Measurements from ENCODE around the gene DEFB123.
"Not testable (repeated sequence)": the region's sequence is repeated elsewhere in the genome, so short reads cannot be mapped to it uniquely, and the experiment has no call there.

The DEFB123 gene

DNA sequence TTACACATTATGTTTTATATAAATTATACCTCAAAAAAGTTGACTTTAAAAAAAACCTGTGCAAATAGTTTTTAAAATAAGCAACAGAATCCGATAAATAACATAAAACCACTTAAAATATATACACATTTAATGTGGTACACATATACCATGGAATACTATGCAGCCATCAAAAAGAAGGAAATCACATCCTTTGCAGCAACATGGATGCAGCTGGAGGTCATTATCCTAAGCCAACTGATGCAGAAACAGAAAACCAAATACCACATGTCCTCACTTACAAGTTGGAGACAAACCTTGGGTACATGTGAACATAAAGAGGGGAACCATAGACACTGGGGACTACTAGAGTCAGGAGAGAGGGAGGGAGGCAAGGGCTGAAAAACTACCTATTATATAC lies 30.4 kb upstream of the DEFB123 start:
- no peak for DNase-seq (ENCODE audit: low read depth)
- no peak overlapping the region for H3K4me3 ChIP-seq (ENCODE audit: low read depth, low read length)
- TF ChIP-seq POLR2A (IDR thresholded peaks at IDR 0.05; ENCODE audit: extremely low read depth, insufficient read length) (no peak), MYC (IDR thresholded peaks at IDR 0.05; ENCODE audit: low read depth, low read length) (no peak)
- TF ChIP-seq, protein P1, sequence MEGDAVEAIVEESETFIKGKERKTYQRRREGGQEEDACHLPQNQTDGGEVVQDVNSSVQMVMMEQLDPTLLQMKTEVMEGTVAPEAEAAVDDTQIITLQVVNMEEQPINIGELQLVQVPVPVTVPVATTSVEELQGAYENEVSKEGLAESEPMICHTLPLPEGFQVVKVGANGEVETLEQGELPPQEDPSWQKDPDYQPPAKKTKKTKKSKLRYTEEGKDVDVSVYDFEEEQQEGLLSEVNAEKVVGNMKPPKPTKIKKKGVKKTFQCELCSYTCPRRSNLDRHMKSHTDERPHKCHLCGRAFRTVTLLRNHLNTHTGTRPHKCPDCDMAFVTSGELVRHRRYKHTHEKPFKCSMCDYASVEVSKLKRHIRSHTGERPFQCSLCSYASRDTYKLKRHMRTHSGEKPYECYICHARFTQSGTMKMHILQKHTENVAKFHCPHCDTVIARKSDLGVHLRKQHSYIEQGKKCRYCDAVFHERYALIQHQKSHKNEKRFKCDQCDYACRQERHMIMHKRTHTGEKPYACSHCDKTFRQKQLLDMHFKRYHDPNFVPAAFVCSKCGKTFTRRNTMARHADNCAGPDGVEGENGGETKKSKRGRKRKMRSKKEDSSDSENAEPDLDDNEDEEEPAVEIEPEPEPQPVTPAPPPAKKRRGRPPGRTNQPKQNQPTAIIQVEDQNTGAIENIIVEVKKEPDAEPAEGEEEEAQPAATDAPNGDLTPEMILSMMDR (IDR thresholded peaks at IDR 0.05; ENCODE audit: low read depth, low read length) = no peak
- TF ChIP-seq, protein P2, sequence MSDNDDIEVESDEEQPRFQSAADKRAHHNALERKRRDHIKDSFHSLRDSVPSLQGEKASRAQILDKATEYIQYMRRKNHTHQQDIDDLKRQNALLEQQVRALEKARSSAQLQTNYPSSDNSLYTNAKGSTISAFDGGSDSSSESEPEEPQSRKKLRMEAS (IDR thresholded peaks at IDR 0.05; ENCODE audit: low read depth, low read length) = no peak

DNA sequence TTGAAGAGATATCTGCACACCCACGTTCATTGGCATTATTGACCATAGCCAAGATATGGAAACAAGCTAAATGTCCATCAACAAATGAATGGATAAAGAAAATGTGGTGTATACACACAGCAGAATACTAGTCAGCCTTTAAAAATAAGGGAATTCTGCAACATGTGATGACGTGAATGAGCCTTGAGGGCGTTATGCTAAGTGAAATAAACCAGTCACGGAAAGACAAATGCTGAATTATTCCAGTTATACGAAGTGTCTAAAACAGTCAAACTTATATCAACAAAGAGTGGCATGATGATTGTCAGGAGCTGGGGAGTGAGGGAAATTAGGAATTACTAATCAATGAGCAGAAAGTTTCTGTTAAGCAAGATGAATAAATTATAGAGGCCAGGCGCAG lies 26.1 kb upstream of the DEFB123 start:
- no peak for DNase-seq (ENCODE audit: low read depth)
- H3K4me3 ChIP-seq (ENCODE audit: low read depth, low read length) = no peak overlapping the region
- TF ChIP-seq POLR2A (IDR thresholded peaks at IDR 0.05; ENCODE audit: extremely low read depth, insufficient read length) = no peak
- TF ChIP-seq, protein P1 (IDR thresholded peaks at IDR 0.05; ENCODE audit: low read depth, low read length) = no peak
- TF ChIP-seq, protein P2 (IDR thresholded peaks at IDR 0.05; ENCODE audit: low read depth, low read length) = no peak
- no peak for TF ChIP-seq MYC (IDR thresholded peaks at IDR 0.05; ENCODE audit: low read depth, low read length)

DNA sequence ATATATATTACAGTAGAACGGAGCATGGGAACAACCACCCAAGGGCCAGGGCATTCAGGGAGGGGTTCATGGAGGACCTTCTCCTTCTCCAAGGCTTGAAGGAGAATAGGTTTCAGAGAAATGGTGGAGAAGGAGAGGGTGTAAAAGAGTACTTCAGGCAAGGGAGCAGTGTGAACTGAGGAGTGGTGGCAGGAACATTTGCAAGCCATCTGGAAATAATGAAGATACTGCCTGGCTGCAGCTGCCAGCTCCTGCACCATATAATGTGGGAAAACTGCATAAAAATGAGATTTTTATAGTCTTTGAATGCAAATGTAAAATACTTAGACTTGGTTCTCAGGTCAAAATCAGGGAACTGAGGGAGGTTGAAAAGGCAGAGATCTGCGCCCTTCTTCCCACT lies 24.8 kb upstream of the DEFB123 start:
- H3K4me3 ChIP-seq (ENCODE audit: low read depth, low read length) = no peak overlapping the region
- no peak for DNase-seq (ENCODE audit: low read depth)
- TF ChIP-seq POLR2A (IDR thresholded peaks at IDR 0.05; ENCODE audit: extremely low read depth, insufficient read length) = no peak
- TF ChIP-seq, protein P1 (IDR thresholded peaks at IDR 0.05; ENCODE audit: low read depth, low read length) = no peak
- TF ChIP-seq MYC (IDR thresholded peaks at IDR 0.05; ENCODE audit: low read depth, low read length) = no peak
- TF ChIP-seq, protein P2 (IDR thresholded peaks at IDR 0.05; ENCODE audit: low read depth, low read length) = no peak

DNA sequence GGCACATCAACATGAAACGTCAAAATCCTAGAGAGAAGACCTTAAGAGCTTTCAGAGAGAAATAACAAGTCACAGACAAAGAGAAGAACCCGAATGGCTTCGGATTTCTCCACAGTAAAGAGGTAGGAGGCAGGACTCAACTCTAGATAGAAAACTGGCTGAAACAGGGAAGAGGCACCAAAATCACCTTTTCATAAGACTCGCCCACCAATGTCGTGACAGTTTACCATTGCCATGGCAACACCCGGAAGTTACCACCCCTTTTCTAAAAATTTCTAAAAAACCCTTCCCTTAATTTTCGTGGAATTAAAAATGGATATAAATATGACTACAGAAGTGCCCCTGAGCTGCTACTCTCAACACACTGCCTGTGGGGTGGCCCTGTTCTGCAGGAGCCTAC lies 22.1 kb upstream of the DEFB123 start:
- H3K4me3 ChIP-seq (ENCODE audit: low read depth, low read length) = no peak overlapping the region
- no peak for TF ChIP-seq MYC (IDR thresholded peaks at IDR 0.05; ENCODE audit: low read depth, low read length)
- TF ChIP-seq, protein P2 (IDR thresholded peaks at IDR 0.05; ENCODE audit: low read depth, low read length) = no peak
- TF ChIP-seq POLR2A (IDR thresholded peaks at IDR 0.05; ENCODE audit: extremely low read depth, insufficient read length) = no peak
- TF ChIP-seq, protein P1 (IDR thresholded peaks at IDR 0.05; ENCODE audit: low read depth, low read length) = no peak
- no peak for DNase-seq (ENCODE audit: low read depth)

DNA sequence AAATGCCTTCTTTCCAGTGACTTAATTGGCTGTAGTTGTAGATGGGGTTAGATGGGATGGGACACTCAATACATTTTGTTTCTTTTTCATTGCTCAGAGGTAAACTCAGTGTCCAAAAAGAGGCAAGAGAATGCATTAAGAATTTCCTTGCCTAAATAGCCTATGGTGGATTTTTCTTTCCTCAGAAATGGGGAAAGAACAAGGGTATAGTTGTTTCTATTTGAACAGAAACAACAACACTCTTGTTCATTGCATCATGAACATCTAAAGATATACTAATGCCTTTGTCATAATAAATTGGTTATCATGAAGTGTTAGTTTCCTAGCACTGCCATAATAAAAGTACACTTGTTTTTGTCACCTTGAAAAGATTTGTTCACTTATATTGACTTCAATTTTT lies 14.6 kb upstream of the DEFB123 start:
- no peak overlapping the region for H3K4me3 ChIP-seq (ENCODE audit: low read depth, low read length)
- TF ChIP-seq MYC (IDR thresholded peaks at IDR 0.05; ENCODE audit: low read depth, low read length) = no peak
- TF ChIP-seq, protein P1 (IDR thresholded peaks at IDR 0.05; ENCODE audit: low read depth, low read length) = no peak
- TF ChIP-seq POLR2A (IDR thresholded peaks at IDR 0.05; ENCODE audit: extremely low read depth, insufficient read length) = no peak
- TF ChIP-seq, protein P2 (IDR thresholded peaks at IDR 0.05; ENCODE audit: low read depth, low read length) = no peak

DNA sequence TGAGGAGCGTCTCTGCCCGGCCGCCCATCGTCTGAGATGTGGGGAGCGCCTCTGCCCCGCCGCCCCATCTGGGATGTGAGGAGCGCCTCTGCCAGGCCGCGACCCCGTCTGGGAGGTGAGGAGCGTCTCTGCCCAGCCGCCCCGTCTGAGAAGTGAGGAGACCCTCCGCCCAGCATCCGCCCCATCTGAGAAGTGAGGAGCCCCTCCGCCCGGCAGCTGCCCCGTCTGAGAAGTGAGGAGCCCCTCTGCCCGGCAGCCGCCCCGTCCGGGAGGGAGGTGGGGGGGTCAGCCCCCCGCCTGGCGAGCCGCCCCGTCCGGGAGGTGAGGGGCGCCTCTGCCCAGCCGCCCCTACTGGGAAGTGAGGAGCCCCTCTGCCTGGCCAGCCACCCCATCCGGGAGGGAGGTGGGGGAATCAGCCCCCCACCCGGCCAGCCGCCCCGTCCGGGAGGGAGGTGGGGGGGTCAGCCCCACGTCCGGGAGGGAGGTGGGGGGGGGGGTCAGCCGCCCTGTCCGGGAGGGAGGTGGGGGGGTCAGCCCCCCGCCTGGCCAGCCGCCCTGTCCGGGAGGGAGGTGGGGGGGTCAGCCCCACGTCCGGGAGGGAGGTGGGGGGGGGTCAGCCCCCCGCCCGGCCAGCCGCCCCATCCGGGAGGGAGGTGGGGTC lies 13.4 kb upstream of the DEFB123 start:
- not testable (repeated sequence) for DNase-seq (ENCODE audit: low read depth); H3K4me3 ChIP-seq (ENCODE audit: low read depth, low read length)

More for the DNA sequence above, 14.6 kb upstream of the DEFB123 start:
- no peak for DNase-seq (ENCODE audit: low read depth)

DNA sequence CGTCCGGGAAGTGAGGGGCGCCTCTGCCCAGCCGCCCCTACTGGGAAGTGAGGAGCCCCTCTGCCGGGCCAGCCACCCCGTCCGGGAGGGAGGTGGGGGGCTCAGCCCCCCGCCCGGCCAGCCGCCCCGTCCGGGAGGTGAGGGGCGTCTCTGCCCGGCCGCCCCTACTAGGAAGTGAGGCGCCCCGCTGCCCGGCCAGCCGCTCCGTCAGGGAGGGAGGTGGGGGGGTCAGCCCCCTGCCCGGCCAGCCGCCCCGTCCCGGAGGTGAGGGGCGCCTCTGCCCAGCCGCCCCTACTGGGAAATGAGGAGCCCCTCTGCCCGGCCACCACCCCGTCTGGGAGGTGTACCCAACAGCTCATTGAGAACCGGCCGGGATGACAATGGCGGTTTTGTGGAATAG lies 12.9 kb upstream of the DEFB123 start:
- not testable (repeated sequence) for H3K4me3 ChIP-seq (ENCODE audit: low read depth, low read length)

More for the DNA sequence above, 12.9 kb upstream of the DEFB123 start:
- DNase-seq (ENCODE audit: low read depth) = not testable (repeated sequence)

All from NB4 (cell line).